Hematopoietic multipotent progenitor cell treated with erythropoietin and hydrocortisone succinate and interleukin-3 and kit ligand, for 17 days (in vitro differentiated cells): ENCODE data around the gene SMOC2.
"Not testable (repeated sequence)": the region's sequence is repeated elsewhere in the genome, so short reads cannot be mapped to it uniquely, and the experiment has no call there.

ENCODE experiments used
- DNase-seq: peaks from one replicate; pipeline ENCODE4 v3.0.0-alpha.2; 2015; ENCODE audit warnings: low spot score

The SMOC2 gene

DNA sequence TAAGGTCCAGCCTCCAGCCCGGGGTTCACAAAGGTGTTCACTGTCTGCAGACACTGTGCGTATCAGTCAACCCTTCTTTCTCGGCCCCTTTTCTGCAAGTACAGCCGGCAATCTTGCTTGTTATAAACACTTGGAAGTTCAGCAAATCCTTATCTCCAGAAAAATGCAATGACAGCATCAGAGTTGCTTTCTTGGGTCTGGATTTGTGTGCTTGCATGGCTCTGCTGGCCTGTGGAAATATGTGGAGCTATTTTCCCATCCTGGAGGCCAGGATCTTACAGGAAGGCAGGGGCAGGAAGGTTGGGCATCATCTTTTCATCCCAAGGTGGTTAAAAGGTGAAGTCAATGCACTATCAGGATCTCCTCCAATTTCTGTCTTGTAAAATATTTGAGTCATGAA is 100.3 kb downstream of the SMOC2 start:
- no peak for DNase-seq

DNA sequence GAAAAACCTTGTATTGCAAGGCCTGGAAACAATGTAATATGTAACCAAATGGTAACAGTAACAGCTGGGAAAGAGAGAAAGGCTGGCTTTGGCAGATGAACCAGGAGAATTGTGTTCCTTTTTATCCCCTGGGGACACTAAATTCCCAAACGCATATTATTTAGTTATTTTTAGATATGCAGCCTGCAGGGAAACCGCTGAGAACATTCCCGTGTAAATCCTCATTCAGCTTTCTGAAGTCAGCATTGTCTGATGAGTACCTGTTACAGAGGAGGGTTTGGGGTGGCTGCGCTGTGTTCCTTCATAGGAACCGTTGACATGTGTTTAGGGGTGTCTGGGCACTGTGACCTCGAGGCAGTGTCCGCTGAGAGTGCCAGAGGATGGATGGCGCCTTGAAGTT is 101.3 kb downstream of the SMOC2 start:
- no peak for DNase-seq

DNA sequence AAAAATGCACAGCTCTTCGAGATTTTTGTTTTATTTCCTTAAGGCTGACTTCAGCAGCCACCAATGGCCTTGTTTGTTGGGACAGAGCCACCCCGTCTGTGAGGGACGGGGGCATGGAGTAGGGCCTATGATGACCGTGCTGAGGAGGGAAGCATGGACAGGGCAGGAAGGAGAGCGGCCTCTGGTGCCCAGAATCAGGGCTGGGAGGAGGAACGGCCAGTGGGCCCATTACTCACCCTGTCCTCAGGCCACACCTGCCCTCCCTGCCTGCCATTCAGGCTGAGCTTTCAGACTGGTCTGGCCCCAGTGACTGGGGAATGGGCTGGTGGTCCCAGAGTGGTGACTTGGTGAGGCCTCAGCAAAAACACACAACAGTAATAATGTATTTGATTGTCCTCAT is 104.4 kb downstream of the SMOC2 start:
- no peak for DNase-seq

DNA sequence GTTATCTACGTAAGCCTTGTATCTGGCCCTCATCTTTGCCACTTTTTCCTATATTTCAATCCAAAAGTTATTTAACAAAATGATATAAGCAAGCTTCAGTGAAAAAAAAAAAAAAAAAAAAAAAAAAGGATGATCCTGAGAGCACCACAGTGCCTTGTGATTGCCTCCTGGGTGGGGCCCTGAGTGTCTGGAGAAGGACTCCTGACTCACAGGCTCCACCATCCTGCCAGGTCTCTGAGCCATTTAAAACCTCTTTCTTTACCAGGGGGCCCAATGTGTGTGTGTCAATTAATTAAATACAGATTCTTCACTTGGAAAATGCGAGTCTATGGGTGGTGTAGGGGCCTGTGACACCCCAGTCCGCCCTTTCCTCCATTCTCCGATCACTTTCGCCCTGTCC is 105.2 kb downstream of the SMOC2 start:
- DNase-seq: no peak

DNA sequence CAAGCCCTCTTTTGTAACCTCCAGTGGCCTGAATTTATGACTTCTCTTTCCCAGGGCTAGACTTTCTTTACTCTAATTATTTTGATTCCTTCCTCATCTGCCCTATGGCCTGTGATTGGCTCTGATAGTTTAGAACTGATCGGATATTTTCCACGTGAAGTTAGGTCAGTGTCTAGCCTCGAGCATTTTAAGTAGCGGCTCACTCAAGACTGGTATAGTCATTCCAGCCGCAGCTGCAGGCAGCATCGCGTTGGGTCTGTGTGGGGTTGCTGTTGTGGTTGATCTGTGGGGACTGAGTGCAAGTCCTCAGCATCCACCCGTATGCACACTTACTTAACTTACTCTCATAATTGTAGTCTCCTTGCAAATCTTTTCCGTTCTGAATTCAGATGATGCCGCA is 105.7 kb downstream of the SMOC2 start:
- DNase-seq: no peak

DNA sequence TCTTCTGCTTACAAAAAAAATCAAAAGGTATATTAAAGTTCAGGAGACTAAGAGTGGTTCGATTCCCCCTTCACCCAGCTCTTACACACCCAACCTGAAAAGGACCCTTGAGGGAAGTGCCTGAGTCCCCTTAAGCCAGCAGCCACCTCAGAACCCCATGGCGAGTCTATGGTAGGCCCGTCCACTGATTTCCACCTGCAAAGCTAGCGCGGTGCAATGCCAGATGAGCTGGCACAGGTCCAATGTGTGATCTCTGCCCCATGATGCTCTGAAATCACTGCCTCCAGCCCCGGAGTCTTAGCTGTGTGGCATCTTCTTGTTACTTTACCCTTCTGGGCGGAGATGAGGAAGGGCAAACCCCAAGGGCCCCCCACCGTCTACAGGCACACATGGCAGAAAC is 109.3 kb downstream of the SMOC2 start:
- no peak for DNase-seq

DNA sequence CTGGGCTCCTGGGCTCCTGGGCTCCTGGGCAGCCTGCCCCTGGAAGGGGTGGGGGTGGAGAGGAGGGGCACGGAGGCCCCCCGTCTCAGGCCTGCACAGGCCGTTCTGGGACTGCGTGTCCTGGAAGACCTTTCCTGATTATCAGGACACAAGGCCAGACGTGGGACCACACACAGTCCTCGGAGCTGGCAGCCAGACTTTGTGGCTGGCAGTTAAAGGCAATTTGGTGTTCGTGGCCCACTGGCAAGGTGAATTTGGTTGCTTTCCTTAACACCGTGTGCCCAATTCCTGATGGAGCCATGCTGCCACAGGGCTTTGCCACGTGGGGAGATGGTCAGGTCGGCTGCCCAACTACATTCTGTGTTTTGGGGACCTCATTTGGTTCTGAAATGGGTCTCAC is 113.5 kb downstream of the SMOC2 start:
- no peak for DNase-seq

DNA sequence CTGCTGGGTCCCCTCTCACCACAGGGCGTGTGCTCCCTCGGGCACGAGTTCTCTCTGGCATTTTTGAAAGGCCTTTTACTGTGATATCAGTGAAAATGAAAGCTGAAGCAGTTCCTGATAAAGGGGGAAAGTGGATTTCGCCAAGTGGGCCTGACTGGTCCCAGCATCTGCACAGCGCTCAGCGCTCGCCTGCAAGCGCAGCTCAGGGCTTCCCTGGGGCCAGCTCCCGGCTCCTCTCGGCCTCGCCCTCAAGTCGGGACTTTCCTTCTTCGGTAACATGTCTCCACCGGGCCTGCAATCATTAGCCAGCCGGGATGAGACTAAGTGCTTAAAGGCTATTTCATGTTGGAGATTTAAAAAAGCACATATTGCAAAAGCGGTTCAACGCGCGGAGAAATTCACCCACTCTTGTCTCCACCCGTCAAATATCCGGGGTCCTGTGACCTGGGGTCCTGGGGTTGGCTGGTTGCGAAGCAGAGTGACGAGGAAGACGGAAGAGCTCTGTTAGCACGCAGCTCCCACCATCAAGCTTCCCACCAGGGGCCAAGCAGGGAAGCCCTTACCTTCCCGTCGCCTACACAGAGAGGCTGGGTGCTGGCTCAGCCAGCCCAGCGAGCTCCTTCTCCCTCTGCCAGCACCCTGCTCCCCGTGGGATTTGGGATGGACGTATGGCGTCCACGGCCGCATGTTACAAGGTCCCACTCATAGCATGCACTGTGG is 114.1 kb downstream of the SMOC2 start:
- no peak for DNase-seq

DNA sequence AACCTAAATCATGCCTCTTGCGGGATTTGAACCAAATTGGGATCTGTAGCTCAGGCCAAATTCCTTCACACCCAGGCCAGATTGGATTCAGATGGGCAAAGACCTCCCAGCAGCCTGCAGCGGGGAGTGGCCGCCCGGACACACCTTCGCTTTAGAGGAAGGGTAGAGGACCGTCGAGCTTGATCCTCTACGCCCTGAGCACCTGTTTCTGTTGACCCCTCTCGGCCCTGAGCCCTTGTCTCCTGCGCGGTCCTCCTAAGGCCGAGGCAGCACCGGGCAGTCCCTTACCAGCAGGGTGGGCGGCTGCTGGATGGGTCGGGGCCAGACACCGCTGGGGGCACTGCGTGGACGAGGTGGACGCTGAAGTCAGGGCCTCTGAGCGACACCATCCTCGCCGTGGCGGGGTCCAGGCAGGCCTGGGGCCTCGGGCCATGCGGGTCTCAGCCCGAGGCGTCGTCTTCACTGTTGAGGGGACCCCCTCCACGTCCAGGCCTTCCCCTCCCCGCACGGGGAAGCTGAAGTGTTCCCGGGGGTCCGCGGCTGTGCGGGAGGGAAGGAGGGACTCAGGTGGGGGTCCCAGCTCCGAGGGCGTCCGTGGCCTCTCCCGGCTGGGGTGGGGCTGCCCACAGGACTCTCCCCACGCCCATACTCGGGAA is 114.8 kb downstream of the SMOC2 start:
- DNase-seq: no peak

DNA sequence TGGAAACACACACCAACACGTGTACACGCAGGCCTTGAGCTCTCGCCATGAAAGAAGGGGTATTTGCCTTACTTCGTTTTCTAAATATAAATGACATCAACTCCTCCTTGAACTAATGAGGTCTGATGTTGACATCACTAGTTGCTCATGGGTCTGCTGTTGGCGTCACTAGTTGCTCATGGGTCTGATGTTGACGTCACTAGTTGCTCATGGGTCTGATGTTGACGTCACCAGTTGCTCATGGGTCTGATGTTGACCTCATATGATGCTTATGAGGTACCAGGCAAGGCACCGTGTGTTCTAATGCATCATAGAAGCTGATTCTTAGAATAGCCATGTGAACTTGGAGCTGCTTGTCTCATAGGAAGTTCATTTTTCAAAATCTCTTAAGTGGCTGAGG is 116.5 kb downstream of the SMOC2 start:
- DNase-seq: no peak

DNA sequence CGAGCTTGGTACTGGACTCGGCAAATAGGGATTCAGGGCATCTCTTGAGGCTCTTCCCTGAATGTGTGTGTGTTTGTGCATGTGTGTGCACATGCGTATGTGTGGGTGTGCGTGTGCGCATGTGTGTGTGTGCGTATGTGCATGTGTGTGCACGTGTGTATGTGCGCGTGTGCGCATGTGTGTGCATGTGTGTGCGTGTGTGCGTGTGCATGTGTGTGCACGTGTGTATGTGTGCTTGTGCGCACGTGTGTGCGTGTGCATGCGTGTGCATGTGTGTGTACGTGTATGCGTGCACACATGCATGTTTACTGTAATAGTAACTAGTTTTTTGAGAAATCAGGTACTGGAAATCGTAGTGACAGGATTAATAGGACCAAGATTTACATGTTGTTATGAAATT is 117.7 kb downstream of the SMOC2 start:
- DNase-seq: no peak

DNA sequence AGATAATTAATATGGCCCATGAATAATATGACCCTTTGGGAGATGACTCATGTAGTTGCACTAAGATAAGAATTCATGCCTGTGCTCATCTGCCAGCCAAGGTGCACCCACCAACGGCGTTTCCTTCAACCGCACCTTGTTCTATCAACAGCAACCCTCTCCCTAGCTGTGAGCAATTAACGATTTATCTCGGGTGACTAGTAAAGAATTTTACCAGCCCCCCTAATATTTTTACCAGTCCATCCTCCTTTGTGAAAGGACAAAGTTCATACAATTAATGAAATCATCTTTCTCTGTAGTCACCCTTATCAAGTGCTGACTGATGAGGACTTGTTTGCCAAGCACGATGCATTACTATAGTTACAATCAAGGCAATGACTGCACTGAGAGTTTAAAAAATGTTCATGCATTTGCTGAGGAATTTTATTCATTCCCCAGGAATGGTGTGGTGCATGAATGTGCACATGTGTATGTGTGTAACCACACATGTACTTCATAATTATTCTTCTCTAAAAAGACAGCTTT is 118.7 kb downstream of the SMOC2 start:
- no peak for DNase-seq

DNA sequence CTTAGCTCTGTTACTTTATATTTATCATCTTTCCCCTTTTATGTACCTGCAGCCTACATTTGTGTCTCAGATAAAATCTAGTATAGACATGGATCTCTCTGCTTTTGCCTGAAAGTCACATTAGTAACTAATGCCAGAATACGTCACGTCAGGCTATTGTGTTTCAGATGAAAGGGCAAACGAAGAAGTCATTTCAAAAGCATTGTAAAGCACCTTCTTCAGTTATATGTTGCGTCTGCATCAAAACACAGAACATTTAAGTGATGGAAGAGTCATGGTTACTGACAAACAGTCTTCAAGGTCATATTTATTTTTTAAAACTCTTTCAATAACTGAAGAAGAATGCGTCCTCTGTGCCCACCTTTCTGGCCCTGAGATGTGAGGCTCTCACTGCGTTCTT is 119.1 kb downstream of the SMOC2 start:
- no peak for DNase-seq

DNA sequence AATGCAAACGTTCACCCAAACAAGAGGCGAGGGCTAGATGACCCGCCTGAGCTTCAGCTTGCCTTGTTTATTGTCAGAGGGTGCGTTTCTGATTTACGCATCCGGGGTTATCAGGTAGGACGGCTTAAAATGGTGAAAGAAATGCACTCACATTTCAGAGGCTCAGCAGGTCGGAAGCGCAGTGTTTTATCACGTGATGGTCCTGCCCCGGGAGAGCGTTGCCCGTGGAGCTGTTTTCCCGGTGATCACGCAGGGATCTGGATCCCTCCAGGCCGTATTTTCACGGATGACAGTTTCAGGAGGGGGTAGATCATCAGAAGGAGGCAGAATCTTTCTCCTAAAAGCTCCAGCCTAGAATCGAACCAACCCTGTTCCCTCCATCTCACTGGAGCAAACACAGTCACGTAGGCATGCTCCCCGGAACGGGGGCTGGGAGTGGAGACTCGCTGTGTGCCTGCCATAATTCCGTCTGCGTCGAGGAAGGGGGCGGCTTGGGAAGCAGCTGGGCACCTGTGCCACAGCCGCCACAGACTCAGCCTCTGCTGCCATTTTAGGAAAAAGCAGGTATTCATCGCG is 121.7 kb downstream of the SMOC2 start:
- no peak for DNase-seq

DNA sequence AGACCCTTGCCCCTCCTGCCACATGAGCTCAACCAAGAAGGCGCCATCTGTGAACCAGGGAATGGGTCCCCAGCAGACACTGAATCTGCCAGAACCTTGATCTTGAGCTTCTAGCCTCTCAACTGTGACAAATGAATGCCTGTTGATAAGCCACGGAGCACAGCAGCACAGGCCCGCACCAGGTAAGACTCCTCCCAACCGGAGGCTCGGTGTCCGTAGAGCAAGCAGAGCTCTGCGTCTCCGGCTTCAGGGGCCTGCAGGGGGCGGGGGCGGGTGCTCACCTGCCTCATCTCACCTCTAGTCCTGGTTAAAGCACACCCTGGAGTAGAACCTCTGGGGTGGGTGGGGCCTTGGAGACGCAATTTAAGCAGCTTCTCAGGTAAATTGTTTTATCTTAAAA is 122.7 kb downstream of the SMOC2 start:
- DNase-seq: no peak

DNA sequence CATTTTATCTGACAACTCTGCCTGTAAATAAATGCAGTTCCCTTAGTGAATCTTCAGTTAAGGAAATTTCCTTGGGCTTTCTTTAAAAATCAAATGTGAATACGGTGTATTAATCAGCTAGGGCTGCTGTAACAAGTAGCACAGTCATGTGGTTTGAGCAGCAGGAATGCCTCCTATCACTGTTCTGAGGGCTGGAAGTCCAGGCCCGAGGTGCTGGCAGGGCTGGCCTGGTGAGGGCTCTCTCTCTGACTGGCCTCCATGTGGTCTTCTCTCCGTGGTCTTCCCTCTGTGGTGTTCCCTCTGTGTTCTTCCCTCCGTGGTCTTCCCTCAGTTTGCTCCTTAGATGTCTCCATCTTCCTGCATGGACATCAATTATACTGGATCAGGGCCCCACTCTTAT is 124.1 kb downstream of the SMOC2 start:
- no peak for DNase-seq

DNA sequence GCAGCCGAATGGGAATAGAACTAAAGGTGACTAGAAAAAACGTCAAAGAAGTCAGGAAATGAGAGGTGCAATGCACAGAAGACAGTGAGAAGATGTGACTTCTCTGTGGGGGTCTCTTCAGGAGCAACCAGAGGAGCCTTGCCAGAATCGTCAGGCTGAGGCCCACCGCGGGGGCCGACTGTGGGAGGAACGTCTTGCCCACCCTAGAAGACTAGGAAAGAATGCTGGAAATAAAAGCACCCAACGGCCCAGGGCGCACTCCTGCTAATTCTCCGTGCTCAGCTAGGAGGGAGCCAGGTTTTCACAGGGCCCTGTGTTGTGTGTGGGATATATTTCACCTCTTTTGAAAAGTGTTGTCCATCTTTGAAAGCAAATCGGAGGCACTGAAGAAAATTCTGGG is 129.2 kb downstream of the SMOC2 start:
- DNase-seq: no peak

DNA sequence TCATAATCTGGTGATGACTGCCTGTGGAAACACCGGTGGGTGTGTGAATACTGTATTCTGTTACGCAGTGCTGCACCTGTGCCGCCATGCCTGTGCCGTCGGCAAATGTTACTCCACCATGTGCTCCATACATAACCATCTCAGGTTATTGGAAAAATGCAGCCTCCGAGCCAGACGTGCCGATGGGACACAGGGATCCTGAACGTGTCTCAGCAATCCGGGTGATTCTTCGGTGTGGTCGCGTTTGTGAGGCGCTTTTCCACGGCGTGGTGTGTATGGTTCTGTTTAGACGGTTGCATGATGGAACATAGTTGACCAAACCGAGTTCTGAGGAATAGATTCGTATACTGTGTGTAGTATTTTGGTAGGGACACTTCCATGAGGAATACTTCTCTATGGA is 130.3 kb downstream of the SMOC2 start:
- no peak for DNase-seq

DNA sequence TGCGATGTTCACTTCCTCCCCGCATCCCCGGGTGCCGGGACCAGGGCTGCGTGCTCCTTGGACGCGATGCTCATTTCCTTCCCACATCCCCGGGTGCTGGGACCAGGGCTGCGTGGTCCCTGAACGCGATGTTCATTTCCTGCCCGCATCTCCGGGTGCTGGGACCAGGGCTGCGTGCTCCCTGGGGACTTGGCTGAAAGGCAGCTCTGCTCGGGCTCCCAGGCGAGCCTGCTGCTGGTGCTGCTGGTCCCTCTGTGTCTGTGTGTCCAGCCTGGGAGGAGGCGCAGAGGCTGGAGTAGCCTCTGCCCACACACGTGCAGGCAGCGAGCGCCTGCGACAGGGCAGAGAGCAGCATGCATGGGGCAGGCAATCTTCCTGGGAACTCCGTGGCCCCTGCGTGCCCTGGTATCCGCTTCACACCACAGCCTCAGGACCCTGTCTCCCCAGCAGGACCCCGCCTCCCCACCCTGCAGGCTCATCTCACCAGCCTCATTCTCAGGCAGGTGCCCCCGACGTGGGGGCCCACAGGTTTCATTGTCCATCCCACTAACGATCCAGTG is 132.4 kb downstream of the SMOC2 start:
- DNase-seq: not testable (repeated sequence)

DNA sequence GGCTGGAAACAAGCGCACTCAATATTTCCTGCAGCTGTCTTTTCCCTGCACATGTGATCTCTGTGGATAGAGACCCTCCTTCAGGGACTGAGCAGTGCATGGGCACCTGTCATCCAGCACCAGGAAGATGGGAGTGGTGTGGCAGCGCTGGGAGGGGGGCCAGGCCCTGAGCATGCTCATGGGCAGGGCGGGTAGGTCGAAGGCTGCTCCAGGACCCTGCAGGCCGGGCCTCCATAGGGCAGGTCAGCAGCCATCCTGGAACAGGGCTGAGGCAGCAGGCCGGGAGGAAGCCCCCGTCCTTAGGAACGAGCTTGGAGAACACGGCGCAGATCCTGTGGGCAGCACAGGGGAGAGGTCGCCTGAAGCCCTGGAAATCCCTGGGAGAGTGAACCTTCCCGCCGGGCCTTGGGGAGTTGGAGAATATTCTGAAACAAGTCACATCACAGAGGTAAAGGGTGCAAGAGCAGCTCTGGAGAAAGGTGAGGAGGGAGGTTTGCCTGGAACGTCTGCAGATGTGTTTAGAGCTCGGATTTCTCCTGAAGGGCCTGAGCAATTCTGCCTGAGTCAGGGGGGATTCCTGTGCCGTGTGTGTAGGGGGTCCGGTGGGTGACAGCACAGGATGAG is 133.2 kb downstream of the SMOC2 start:
- no peak for DNase-seq

DNA sequence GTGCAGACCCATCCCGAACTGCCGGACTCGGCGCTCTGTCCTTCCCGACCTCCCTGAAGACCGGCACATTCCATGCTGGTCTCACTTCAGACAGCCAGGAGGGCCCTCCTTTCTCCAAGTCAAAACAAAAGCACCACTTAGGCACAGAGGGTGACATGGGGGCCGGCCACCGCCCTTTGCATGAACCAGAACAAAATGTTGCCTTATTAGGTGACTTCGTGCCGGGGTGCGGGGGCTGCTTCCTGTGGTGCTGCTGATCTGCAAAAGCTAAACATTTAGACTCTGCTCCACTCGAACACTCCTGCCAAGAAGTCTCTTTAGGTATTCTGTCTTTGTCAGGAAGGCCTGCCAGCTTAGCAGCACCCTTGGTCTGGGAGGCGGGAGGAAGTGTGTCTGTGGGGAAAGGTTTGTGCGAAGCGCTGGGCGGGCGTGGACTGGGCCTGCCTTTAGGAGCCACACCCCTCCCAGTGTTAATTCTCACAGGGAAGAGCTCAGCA is 133.8 kb downstream of the SMOC2 start:
- no peak for DNase-seq

DNA sequence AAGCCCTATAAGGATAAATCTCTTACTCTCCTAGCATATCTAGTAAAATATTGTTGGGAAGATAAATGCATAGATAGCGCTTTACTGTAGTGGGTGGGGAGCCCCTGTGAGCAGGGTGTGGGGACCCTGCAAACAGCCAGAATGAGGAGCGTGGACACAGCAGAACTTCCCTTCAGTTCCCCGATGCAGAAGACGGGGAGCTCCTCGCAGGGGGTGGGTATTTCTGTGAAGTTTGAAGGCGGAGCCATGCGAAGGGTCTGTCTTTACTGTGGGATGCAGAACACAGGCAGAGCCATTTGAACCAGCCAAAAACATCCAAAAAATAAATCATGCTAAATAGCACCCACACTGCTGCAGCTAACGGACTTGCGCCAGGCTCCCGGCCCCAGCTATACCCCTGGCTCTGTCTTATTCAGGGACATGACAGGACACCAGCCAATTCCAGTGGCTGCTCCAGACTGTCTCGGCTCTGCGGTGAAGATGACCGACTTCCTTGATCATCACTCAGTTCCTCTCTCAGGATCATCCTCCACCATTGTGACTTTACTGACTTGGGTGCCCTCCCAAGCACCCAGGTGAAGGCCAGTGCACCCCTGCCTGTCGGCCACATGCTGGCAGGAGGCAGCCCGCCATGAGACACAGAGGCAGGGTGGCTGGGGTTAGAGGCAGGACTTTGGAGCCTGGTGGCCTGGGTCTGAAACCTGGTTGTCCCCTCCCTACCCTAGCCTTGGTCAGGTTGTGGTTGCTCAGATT is 134.5 kb downstream of the SMOC2 start:
- DNase-seq: no peak
